ENCODE results near the gene PLEKHG3.
A peak's percentile ranks its signal among the peaks of the same experiment; 100 is the strongest.

The PLEKHG3 gene

GRCh38 chr14:64711039-64711438, 6.8 kb downstream of the PLEKHG3 start:
- H3K4me3 Mint-ChIP-seq, result no peak overlapping the region
- H3K4me1 Mint-ChIP-seq, result peaks cover 15% of the 10 kb centered on the region
- peaks cover 47% of the 10 kb centered on the region for H3K27me3 Mint-ChIP-seq
- DNase-seq (no peak), ATAC-seq (no peak)
- H3K27ac Mint-ChIP-seq, result no peak overlapping the region
- peaks cover 21 to 29% of the 10 kb centered on the region in 2 donors for H3K9me3 Mint-ChIP-seq

DNA sequence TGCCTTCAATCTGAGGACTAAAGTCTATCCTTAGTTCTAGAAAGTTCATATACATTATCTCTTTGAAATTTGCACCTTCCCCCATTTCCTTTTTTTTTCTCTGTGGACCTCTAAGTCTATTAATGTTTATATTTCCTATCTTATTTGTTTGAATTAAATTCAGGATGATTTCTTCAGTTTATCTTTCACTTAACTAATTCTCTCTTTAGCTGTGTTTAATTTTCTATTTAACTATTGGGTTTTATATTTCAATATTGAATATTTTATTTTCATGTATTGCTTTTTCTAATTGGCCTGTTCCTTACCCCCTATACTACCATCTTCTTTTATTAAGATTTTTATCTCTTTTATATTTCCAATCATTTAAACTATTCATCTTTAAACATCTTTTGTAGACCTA, 9.5 kb downstream of the PLEKHG3 start:
- ATAC-seq (no peak), DNase-seq (no peak)
- Mint-ChIP-seq H3K27me3 (peaks cover 21% of the 10 kb centered on the region), H3K4me1 (peaks cover 6% of the 10 kb centered on the region), H3K9me3 (peaks cover 21 to 29% of the 10 kb centered on the region in 2 donors), H3K27ac (no peak overlapping the region), H3K4me3 (no peak overlapping the region)

- Mint-ChIP-seq H3K27ac (no peak overlapping the region), H3K4me1 (no peaks in the 10 kb centered on the region), H3K4me3 (no peak overlapping the region), H3K9me3 (peaks cover 21 to 29% of the 10 kb centered on the region in 2 donors), H3K27me3 (peaks cover 12% of the 10 kb centered on the region)
- no peak for ATAC-seq
- no peak for DNase-seq
Observed at GRCh38 chr14:64714432-64715025, 10.3 kb downstream of the PLEKHG3 start.

- DNase-seq, result no peak
- Mint-ChIP-seq H3K27me3 (peaks cover 10% of the 10 kb centered on the region), H3K9me3 (peaks cover 21 to 29% of the 10 kb centered on the region in 2 donors), H3K4me3 (no peak overlapping the region), H3K4me1 (no peaks in the 10 kb centered on the region), H3K27ac (no peak overlapping the region)
- ATAC-seq, result no peak
Observed at GRCh38 chr14:64715146-64715627, 11.0 kb downstream of the PLEKHG3 start.

DNA sequence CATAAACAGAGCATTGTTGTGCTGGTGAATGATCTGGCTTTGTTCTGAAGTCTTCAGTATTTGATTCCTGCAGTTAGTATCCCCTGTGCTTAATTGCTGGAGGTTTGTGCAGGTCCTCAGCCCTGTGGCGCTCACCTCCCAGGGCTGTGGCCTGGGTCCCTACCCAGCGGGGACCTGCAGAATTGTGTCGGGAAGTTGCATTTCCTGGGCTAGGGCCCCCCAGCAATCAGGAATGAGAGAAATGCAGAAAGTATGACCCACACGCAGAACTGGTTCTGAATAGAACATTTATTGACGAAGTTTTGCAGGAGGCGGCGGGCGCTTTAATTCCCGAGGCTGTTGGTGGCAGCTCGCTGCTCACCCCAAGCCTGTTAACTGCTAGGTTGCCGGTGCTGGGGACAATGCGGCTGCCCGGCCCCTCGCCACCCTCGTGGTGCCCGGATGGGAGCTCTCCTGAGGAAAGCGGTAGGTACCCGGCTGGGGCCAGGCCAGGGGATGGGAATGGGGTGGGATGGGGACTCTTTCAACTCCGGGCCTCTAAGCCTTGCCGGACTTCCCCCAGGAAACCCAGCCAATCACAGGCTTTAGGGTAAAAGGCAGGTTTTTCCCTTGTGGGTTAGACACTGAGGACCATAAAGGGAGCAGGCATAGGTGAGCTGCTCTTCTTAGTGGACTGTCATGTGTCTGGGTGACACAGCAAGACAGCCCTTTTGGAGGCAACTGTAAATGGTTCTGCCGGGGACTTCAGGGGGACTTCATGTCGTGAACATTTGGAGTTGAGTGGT, 11.6 kb downstream of the PLEKHG3 start:
- no peak for ATAC-seq
- no peak for DNase-seq
- Mint-ChIP-seq H3K4me3 (no peak overlapping the region), H3K9me3 (peaks cover 21 to 29% of the 10 kb centered on the region in 2 donors), H3K4me1 (no peaks in the 10 kb centered on the region), H3K27me3 (peaks cover 10% of the 10 kb centered on the region), H3K27ac (no peak overlapping the region)

GRCh38 chr14:64717870-64718269, 13.6 kb downstream of the PLEKHG3 start:
- Mint-ChIP-seq H3K4me3 (no peak overlapping the region), H3K27ac (no peak overlapping the region)

DNA sequence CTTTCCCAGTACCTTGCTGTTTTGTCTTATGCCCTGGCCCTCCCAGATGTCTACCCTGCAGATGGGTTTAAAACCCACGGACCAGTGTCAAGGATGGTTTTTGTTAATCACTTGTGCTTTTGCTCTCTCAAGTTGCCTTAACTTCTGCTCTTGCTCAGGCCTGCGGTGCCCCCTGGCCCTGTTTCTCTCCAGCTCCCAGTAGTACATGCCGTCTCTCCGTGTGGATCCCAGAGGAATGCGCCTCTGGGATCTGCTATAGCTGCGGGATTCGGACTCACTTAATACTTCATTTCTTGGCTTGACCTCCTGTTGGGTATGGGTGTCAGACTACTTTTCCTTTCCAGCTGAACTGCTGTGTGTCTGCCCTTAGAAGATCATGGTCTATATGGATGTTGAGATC, 14.5 kb downstream of the PLEKHG3 start:
- no peak overlapping the region for H3K4me3 Mint-ChIP-seq
- peaks cover 10% of the 10 kb centered on the region for H3K27me3 Mint-ChIP-seq
- ATAC-seq, result no peak
- DNase-seq, result no peak
- H3K4me1 Mint-ChIP-seq, result peaks cover 10% of the 10 kb centered on the region
- H3K27ac Mint-ChIP-seq, result no peak overlapping the region
- H3K9me3 Mint-ChIP-seq, result peaks cover 8 to 16% of the 10 kb centered on the region in 2 donors

More at GRCh38 chr14:64717870-64718269, 13.6 kb downstream of the PLEKHG3 start:
- peaks cover 5% of the 10 kb centered on the region for H3K4me1 Mint-ChIP-seq
- ATAC-seq, result no peak
- no peak for DNase-seq
- H3K27me3 Mint-ChIP-seq, result peaks cover 10% of the 10 kb centered on the region
- H3K9me3 Mint-ChIP-seq, result peaks cover 16 to 24% of the 10 kb centered on the region in 2 donors

- DNase-seq (no peak), ATAC-seq (no peak)
- peaks cover 13% of the 10 kb centered on the region for H3K4me1 Mint-ChIP-seq
- no peak overlapping the region for H3K4me3 Mint-ChIP-seq
- H3K9me3 Mint-ChIP-seq, result peaks cover 0 to 8% of the 10 kb centered on the region in 2 donors
- peaks cover 3% of the 10 kb centered on the region for H3K27me3 Mint-ChIP-seq
- no peak overlapping the region for H3K27ac Mint-ChIP-seq
Observed at GRCh38 chr14:64719601-64720000, 15.4 kb downstream of the PLEKHG3 start.

DNA sequence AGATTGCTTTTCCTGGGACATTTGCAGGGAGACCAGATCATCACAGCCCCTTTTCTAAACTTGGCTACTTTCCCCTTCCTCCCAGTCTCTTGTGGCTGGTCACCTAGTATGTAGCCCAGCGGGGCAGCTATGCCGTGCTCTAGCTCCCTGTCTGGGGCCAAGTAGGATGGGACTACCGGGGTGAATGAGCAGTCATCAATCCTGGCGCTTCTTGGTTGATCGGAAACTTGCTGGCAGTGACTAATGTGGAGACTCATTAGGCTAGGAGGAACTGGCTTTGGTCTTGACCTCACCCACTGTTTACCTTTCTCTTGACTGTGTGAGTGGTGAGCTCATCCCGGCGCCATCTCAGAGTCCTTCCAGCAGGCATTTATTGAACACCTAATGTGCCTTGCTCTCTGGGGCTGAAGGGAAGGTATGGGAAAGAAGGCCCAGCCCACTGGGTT, 15.9 kb downstream of the PLEKHG3 start:
- H3K9me3 Mint-ChIP-seq, result peaks cover 0 to 2% of the 10 kb centered on the region in 2 donors
- peaks cover 13% of the 10 kb centered on the region for H3K4me1 Mint-ChIP-seq
- H3K27ac Mint-ChIP-seq, result peak overlapping the region in 1 of 2 donors; percentile 64
- no peak for ATAC-seq
- no peak for DNase-seq
- no peaks in the 10 kb centered on the region for H3K27me3 Mint-ChIP-seq
- H3K4me3 Mint-ChIP-seq, result no peak overlapping the region

- Mint-ChIP-seq H3K4me1 (peaks cover 13% of the 10 kb centered on the region), H3K9me3 (no peaks in the 10 kb centered on the region), H3K27ac (no peak overlapping the region), H3K4me3 (no peak overlapping the region), H3K27me3 (no peaks in the 10 kb centered on the region)
- ATAC-seq, result no peak
- no peak for DNase-seq
Observed at GRCh38 chr14:64721391-64721791, 17.2 kb downstream of the PLEKHG3 start.

- no peaks in the 10 kb centered on the region for H3K9me3 Mint-ChIP-seq
- H3K4me1 Mint-ChIP-seq, result peaks cover 13% of the 10 kb centered on the region
- H3K4me3 Mint-ChIP-seq, result no peak overlapping the region
- DNase-seq (no peak), ATAC-seq (no peak)
- H3K27ac Mint-ChIP-seq, result no peak overlapping the region
- H3K27me3 Mint-ChIP-seq, result no peaks in the 10 kb centered on the region
Observed at GRCh38 chr14:64721899-64722298, 17.7 kb downstream of the PLEKHG3 start.

DNA sequence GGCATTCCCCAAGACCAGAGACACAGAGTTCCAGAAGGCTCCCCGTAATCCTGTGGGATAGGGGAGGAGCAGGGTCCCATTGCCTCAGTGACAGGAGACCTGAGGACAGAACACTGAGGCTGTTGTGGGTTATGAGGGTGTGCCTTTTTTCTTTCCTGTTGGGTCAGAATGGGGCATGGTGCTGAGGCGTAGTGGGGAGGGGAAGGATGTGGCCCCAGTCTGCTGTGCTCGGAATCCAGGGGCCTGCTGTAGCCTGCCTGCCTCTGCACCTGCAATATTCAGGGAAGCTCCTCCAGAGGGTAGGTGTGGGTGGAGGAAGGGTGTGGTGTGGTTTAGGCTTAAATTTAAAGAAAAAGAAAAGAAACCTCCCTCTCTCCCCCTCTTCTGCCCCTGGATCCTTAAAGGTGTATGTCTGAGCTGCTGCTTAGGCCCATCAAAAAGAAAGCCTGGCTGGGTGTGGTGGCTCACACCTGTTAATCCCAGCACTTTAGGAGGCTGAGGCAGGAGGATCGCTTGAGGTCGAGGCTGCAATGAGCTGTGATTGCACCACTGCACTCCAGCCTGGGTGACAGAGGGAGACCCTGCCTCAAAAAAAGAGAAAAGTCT, 18.7 kb downstream of the PLEKHG3 start:
- H3K4me3 Mint-ChIP-seq, result no peak overlapping the region
- H3K4me1 Mint-ChIP-seq, result peaks cover 13% of the 10 kb centered on the region
- no peaks in the 10 kb centered on the region for H3K27me3 Mint-ChIP-seq
- H3K27ac Mint-ChIP-seq, result peak overlapping the region in 1 of 2 donors; percentile 14
- DNase-seq (no peak), ATAC-seq (no peak)
- H3K9me3 Mint-ChIP-seq, result no peaks in the 10 kb centered on the region

- Mint-ChIP-seq H3K4me3 (no peak overlapping the region), H3K4me1 (peaks cover 13% of the 10 kb centered on the region), H3K27ac (peak overlapping the region in 1 of 2 donors; percentile 48), H3K27me3 (no peaks in the 10 kb centered on the region), H3K9me3 (no peaks in the 10 kb centered on the region)
- no peak for ATAC-seq
- DNase-seq, result no peak
Observed at GRCh38 chr14:64723691-64724577, 19.7 kb downstream of the PLEKHG3 start.

- DNase-seq, result no peak
- peaks cover 13% of the 10 kb centered on the region for H3K4me1 Mint-ChIP-seq
- peak overlapping the region; percentile 6 to 48 for H3K27ac Mint-ChIP-seq
- ATAC-seq, result no peak
- no peak overlapping the region for H3K4me3 Mint-ChIP-seq
- H3K9me3 Mint-ChIP-seq, result no peaks in the 10 kb centered on the region
- H3K27me3 Mint-ChIP-seq, result no peaks in the 10 kb centered on the region
Observed at GRCh38 chr14:64724578-64724930, 20.3 kb downstream of the PLEKHG3 start.

DNA sequence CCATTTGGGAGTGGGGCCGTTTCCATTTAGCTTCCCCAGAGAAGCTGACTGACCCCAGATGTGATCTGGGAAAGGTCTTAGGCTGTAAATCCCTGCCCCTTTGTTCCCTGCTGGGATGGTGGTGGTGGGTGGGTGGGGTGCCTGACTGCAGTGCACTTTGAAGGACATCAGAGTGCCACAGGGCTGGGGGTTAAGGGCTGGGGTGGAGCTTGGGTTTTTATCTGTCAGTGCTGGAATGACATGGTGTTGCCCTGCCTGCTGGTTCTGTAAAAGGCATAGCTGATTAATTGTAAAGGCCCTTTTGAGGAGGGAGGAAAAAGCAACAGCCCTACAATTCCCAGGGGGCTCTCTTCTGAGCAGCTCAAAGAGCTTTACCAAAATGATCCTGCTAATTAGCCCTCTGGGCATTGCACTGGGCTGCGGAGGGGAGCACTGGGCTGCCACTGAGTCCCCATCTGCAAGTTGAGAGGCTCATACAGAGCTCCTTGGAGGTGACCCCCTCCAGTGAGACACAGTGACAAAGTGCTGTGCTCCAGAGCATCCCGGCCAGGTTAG, 21.1 kb downstream of the PLEKHG3 start:
- Mint-ChIP-seq H3K9me3 (no peaks in the 10 kb centered on the region), H3K27me3 (no peaks in the 10 kb centered on the region), H3K4me1 (peaks cover 13% of the 10 kb centered on the region), H3K4me3 (no peak overlapping the region), H3K27ac (no peak overlapping the region)
- no peak for ATAC-seq
- no peak for DNase-seq

Measured in stimulated activated naive CD8-positive, alpha-beta T cell treated with anti-CD3 and anti-CD28 coated beads, Interleukin-15, amount 100 ng/mL, for 72 hours (primary cell).